ENCODE results near the gene ANAPC10. TPM values are rescaled to one million over a fixed set of nuclear protein-coding genes. Genes with fewer than 3 reads are reported as not detected.

ANAPC10 gene
- total and polyA plus RNA-seq, 2 of the 4 experiments (the other 2 are of a cell fraction) = 17.1 to 22.4 TPM

- no peak overlapping the region for H3K4me3 ChIP-seq (ENCODE audit: insufficient read depth, low read depth, low read length)
- no peak overlapping the region for H2BK5ac ChIP-seq (ENCODE audit: low read depth, low read length, poor library complexity, severe bottlenecking)
- no peak overlapping the region for H4K5ac ChIP-seq (ENCODE audit: low read depth, low read length)
- H3K9me1 ChIP-seq (ENCODE audit: insufficient read depth, low read length) = no peaks in the 10 kb centered on the region
- ATAC-seq (ENCODE audit: low read depth) (peak; percentile 75), DNase-seq (peak; percentile 71)
- no peak overlapping the region for H3K27ac ChIP-seq (ENCODE audit: insufficient read depth, low read length)
- no peak overlapping the region for H2AK9ac ChIP-seq (replicated peaks; ENCODE audit: low read depth, low read length, poor library complexity)
- no TSS peak for BruUV-seq (replicated peaks)
- no peak overlapping the region for H2BK20ac ChIP-seq (ENCODE audit: low read depth, low read length)
- no peaks in the 10 kb centered on the region for H4K20me1 ChIP-seq (ENCODE audit: insufficient read depth, low read length)
- H3K18ac ChIP-seq (ENCODE audit: low read depth, low read length) = no peak overlapping the region; the same call in 1 of the 2 replicates
- H2AK5ac ChIP-seq (ENCODE audit: low read depth, low read length) = no peak overlapping the region
- H3K4ac ChIP-seq (ENCODE audit: low read depth, low read length) = no peak overlapping the region
- no peak overlapping the region for H2BK15ac ChIP-seq (ENCODE audit: low read depth, low read length)
- WGBS, 2 experiments (ENCODE audit: extremely low coverage in 2 of 2, insufficient read length in 1 of 2) = no CpG with 5 or more reads among the region's 3 CpGs
- no peak overlapping the region for H3K9ac ChIP-seq (ENCODE audit: low read depth, low read length)
- no peaks in the 10 kb centered on the region for H3K27me3 ChIP-seq (ENCODE audit: control insufficient read depth, insufficient read depth, low read length)
- in situ Hi-C loops (cut with MboI; ENCODE audit: low sequenced_read_pairs) (loop anchor here (10.0 kb wide), 1 partner anchor 895 kb away; no protein-coding TSS in a partner anchor), intact Hi-C loops (cut with micrococcal nuclease) (no loop called here), dilution Hi-C loops (cut with HindIII; ENCODE audit: low sequenced_read_pairs, unreplicated experiment) (no loop called here)
- H3K56ac ChIP-seq (ENCODE audit: extremely low read depth, insufficient read depth, low read length) = no peak overlapping the region
- TF ChIP-seq NFE2L2 (IDR thresholded peaks at IDR 0.05; ENCODE audit: low read depth, low read length) = no peak
- TF ChIP-seq BHLHE40 (IDR thresholded peaks at IDR 0.05; ENCODE audit: low read depth, low read length) = no peak
- TF ChIP-seq CEBPB (IDR thresholded peaks at IDR 0.05; ENCODE audit: low read depth, low read length) = peak; percentile 54
- TF ChIP-seq MXI1 (IDR thresholded peaks at IDR 0.05; ENCODE audit: borderline replicate concordance, low read depth, low read length) = no peak
- H4K8ac ChIP-seq (ENCODE audit: low read depth in 2 of 2, low read length in 2 of 2) = no peak overlapping the region
- ChIA-PET CTCF (no interaction called here), POLR2A (ENCODE audit: unreplicated experiment) (no interaction called here)
- peaks cover 5 to 13% of the 10 kb centered on the region in 2 experiments; a peak in 2 of 4 replicates for H3K79me1 ChIP-seq (ENCODE audit: low read depth in 1 of 2, low read length in 2 of 2)
- H3K4me2 ChIP-seq (ENCODE audit: low read depth, low read length) = peak overlapping the region; percentile 51; the same call in 1 of the 2 replicates
- H4K91ac ChIP-seq (ENCODE audit: insufficient read depth, low read depth, low read length) = no peak overlapping the region
- H2AFZ ChIP-seq (replicated peaks; ENCODE audit: low read length, poor library complexity) = no peak overlapping the region
- H3K23ac ChIP-seq (ENCODE audit: low read depth, low read length) = no peak overlapping the region
- no peaks in the 10 kb centered on the region for H3K9me3 ChIP-seq (ENCODE audit: control insufficient read depth, insufficient read depth, low read length)
- H3K36me3 ChIP-seq (ENCODE audit: control insufficient read depth, insufficient read depth, low read length) = no peaks in the 10 kb centered on the region
- H3K4me1 ChIP-seq (ENCODE audit: control insufficient read depth, insufficient read depth, low read length) = peaks cover 2% of the 10 kb centered on the region; the same call in 1 of the 2 replicates
- H2BK120ac ChIP-seq (ENCODE audit: low read depth, low read length) = no peak overlapping the region
- no peak overlapping the region for H3K14ac ChIP-seq (replicated peaks; ENCODE audit: low read depth, low read length)
These were observed 28.6 kb downstream of the ANAPC10 start for GRCh38 chr4:145069361-145069760.

Measured in IMR-90 (cell line).